Activated naive CD8-positive, alpha-beta T cell treated with anti-CD3 and anti-CD28 coated beads, Interleukin-2, amount 50 U/mL, for 24 hours (primary cell): Measurements from ENCODE around the gene FRYL.
"Not testable (repeated sequence)": the region's sequence is repeated elsewhere in the genome, so short reads cannot be mapped to it uniquely, and the experiment has no call there.

Experiments used
- ATAC-seq: fragments of 150-1000 bp; cut with Tn5 transposase; one replicate; pipeline ENCODE4 v1.10.0; 2021
- DNase-seq: peaks from one replicate; pipeline ENCODE4 v3.0.0; 2021
- H3K27ac Mint-ChIP-seq: one replicate; pipeline ENCODE4 v1.8.0; 2021; ENCODE audit warnings: mild to moderate bottlenecking, mixed read lengths
- H3K27me3 Mint-ChIP-seq: one replicate; pipeline ENCODE4 v1.8.0; 2021; ENCODE audit warnings: mixed read lengths
- H3K36me3 Mint-ChIP-seq: one replicate; pipeline ENCODE4 v1.8.0; 2021; ENCODE audit warnings: low read depth, mixed read lengths
- H3K4me1 Mint-ChIP-seq: one replicate; pipeline ENCODE4 v1.8.0; 2021; ENCODE audit warnings: mixed read lengths
- H3K4me3 Mint-ChIP-seq: one replicate; pipeline ENCODE4 v1.8.0; 2021; ENCODE audit warnings: mild to moderate bottlenecking, moderate library complexity, mixed read lengths
- H3K9me3 Mint-ChIP-seq: one replicate; pipeline ENCODE4 v1.8.0; 2021; ENCODE audit warnings: mixed read lengths

The FRYL gene

DNA sequence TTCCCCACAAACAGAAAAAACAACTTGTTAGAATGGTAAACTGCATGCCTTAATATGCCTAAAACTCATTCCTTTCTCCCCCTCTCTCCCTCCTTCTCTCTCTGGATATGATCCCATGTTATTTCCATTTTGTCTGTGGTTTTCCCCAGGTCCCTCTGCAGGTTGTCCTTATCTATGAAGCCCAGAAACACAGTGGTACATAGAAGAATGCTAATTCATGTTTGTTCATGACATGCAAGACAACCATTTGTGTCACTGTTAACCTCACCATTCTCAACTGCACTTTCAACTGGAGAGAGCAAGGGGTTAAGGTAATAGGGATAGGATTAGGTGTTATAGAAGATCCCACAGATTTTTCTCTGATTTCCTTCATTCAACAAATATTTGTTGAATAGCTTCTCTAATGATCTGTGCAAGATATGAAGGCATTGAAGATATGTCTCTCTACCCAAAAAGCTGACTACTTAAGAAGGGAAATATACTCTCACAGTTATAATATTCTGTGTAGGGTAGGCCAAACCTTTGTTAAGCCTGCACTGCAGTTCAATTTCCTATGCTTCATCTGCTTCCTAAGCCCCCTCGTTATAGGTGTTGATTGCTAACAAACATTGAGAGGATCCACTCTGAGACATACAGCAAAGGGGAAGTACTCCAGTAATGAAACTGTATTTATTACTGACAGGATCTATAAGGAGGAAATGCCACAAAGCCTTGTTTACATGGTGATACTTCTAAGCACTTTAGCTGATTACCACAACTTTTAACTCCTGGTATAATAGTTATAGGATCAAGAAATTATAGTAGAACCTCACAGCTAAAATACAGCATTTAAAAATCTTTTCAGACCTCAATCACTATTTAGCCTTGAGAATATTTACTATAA lies 96.1 kb downstream of the FRYL start:
- DNase-seq (no peak), ATAC-seq (no peak)
- H3K4me1 Mint-ChIP-seq, result peaks cover 46% of the 10 kb centered on the region
- H3K27me3 Mint-ChIP-seq, result no peaks in the 10 kb centered on the region
- H3K9me3 Mint-ChIP-seq, result no peaks in the 10 kb centered on the region
- no peak overlapping the region for H3K4me3 Mint-ChIP-seq
- H3K27ac Mint-ChIP-seq, result no peak overlapping the region
- peaks cover 18% of the 10 kb centered on the region for H3K36me3 Mint-ChIP-seq

DNA sequence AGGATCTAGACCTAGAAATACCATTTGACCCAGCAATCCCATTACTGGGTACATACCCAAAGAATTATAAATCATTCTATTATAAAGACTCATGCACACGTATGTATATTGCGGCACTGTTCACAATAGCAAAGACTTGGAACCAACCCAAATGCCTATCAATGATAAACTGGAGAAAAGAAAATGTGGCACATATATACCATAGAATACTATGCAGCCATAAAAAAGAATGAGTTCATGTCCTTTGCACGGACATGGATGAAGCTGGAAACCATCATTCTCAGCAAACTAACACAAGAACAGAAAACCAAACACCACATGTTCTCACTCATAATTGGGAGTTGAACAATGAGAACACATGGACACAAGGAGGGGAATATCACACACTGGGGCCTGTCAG lies 97.2 kb downstream of the FRYL start:
- H3K27ac Mint-ChIP-seq, ATAC-seq, H3K9me3 Mint-ChIP-seq, H3K27me3 Mint-ChIP-seq, DNase-seq, H3K4me3 Mint-ChIP-seq: not testable (repeated sequence)
- Mint-ChIP-seq H3K4me1 (peaks cover 39% of the 10 kb centered on the region), H3K36me3 (peaks cover 19% of the 10 kb centered on the region)

DNA sequence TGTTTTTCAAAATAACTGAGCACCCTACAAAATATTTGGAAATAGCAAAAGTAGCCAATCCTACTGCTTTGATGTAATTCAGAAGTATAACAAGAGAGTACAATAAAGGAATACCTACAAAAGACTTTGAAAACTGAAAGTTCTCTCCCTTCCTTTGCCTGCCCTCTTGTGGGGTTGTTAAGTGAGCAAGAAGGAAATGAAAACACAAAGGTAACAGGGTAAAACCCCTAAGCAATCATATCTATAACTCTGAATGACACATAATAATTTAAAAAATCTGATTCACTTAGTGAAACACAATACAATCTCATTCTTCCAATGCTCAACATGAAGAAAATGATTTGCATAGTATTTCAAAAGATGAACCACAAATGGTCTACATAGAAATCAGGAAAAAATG lies 98.2 kb downstream of the FRYL start:
- no peaks in the 10 kb centered on the region for H3K27me3 Mint-ChIP-seq
- no peak overlapping the region for H3K4me3 Mint-ChIP-seq
- H3K36me3 Mint-ChIP-seq, result peaks cover 22% of the 10 kb centered on the region
- ATAC-seq, result peak; percentile 97
- peaks cover 36% of the 10 kb centered on the region for H3K4me1 Mint-ChIP-seq
- DNase-seq, result no peak
- H3K27ac Mint-ChIP-seq, result peak overlapping the region; percentile 73
- H3K9me3 Mint-ChIP-seq, result no peaks in the 10 kb centered on the region

DNA sequence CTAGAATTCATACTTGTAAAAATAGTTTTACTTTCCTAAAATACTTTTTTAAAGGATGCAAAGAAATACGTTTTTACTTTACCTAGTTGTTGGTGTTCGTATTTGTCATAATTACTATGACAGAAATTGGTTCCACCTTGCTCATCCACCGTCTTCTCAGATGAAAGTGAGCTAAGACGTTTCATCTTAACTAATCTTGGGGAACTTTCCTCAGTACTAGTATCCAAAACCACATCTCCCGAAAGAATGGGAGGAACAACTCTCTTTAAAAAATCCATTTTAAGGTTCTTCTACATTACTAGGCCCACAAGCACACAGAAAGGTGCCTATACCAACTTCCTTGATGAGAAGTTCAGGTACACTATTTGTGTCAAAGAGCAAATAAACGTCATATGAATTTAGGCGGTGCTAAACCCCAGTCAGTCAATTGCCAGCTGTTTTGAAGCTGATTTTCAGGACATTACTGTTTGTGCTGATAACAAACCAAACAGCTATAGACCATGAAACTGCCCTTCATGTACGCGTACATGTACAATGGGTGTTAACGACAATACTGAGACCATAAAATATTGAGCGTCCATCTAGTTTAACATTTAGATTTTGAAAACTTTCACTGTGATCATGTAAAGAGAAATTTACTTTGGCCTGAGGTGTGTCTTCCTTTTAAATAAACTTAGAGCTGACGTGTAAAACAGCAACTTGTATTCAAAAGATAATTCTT lies 99.1 kb downstream of the FRYL start:
- no peak overlapping the region for H3K4me3 Mint-ChIP-seq
- H3K27me3 Mint-ChIP-seq, result no peaks in the 10 kb centered on the region
- peaks cover 24% of the 10 kb centered on the region for H3K36me3 Mint-ChIP-seq
- no peak for ATAC-seq
- H3K4me1 Mint-ChIP-seq, result peaks cover 35% of the 10 kb centered on the region
- H3K27ac Mint-ChIP-seq, result no peak overlapping the region
- peaks cover 2% of the 10 kb centered on the region for H3K9me3 Mint-ChIP-seq
- DNase-seq, result no peak

DNA sequence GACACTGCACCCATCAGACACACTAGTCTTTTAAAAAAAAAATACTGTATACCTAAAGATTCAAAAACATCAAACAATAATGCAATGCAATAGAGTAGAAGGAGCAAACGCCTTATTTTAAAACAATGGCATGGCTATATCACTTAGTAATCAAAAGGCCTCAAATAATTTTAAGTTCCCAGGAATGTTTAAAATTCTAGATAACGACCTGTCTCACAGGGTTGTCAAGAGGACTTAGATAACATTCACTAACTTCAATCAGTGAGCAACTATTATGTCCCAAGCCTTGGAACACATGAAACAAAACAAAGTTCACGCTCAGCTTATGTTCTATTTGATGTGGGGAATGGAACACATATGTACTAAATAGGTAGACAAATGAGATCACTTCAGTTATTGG lies 106.5 kb downstream of the FRYL start:
- peaks cover 15% of the 10 kb centered on the region for H3K36me3 Mint-ChIP-seq
- DNase-seq, result no peak
- H3K4me1 Mint-ChIP-seq, result peaks cover 16% of the 10 kb centered on the region
- no peak overlapping the region for H3K27ac Mint-ChIP-seq
- ATAC-seq, result no peak
- H3K9me3 Mint-ChIP-seq, result peaks cover 11% of the 10 kb centered on the region
- no peak overlapping the region for H3K4me3 Mint-ChIP-seq
- H3K27me3 Mint-ChIP-seq, result no peaks in the 10 kb centered on the region

DNA sequence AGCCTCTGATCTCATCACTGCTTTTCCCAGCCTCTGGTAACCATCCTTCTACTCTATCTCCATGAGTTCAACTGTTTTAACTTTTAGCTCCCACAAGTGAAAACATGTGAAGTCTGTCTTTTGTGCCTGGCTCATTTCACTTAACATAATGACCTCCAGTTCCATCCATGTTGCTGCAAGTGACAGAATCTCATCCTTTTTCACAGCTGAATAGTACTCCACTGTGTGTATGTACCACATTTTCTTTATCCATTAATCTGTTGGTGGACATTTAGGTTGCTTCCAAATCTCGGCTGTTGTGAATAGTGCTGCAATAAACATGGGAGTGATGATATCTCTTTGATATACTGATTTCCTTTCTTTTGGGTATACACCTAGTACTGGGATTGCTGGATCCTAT lies 109.5 kb downstream of the FRYL start:
- ATAC-seq (no peak), DNase-seq (no peak)
- no peak overlapping the region for H3K4me3 Mint-ChIP-seq
- H3K27ac Mint-ChIP-seq, result no peak overlapping the region
- no peaks in the 10 kb centered on the region for H3K27me3 Mint-ChIP-seq
- H3K9me3 Mint-ChIP-seq, result peaks cover 8% of the 10 kb centered on the region
- H3K36me3 Mint-ChIP-seq, result peaks cover 9% of the 10 kb centered on the region
- H3K4me1 Mint-ChIP-seq, result peaks cover 36% of the 10 kb centered on the region

DNA sequence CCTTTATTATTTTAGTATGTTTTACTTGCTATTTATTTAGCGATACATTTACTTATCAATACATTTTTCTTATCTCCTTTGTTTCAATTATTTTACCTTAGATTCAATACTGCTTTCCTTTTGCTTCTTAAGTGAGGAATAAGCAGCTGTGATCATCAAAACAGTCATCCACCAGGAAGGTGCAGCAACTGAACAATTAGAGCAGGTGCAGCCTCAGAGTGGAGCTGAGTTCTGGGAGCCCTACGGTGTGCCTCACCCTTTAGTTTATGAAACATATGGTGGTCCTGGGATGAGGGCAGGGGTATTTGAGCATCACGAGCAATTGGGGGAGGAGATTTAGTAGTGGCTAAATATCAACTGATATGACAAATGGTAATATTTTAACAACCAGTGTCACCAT lies 111.0 kb downstream of the FRYL start:
- Mint-ChIP-seq H3K9me3 (peaks cover 8% of the 10 kb centered on the region), H3K27ac (no peak overlapping the region), H3K4me1 (peaks cover 40% of the 10 kb centered on the region), H3K27me3 (no peaks in the 10 kb centered on the region), H3K4me3 (no peak overlapping the region), H3K36me3 (peaks cover 11% of the 10 kb centered on the region)
- DNase-seq (no peak), ATAC-seq (no peak)

DNA sequence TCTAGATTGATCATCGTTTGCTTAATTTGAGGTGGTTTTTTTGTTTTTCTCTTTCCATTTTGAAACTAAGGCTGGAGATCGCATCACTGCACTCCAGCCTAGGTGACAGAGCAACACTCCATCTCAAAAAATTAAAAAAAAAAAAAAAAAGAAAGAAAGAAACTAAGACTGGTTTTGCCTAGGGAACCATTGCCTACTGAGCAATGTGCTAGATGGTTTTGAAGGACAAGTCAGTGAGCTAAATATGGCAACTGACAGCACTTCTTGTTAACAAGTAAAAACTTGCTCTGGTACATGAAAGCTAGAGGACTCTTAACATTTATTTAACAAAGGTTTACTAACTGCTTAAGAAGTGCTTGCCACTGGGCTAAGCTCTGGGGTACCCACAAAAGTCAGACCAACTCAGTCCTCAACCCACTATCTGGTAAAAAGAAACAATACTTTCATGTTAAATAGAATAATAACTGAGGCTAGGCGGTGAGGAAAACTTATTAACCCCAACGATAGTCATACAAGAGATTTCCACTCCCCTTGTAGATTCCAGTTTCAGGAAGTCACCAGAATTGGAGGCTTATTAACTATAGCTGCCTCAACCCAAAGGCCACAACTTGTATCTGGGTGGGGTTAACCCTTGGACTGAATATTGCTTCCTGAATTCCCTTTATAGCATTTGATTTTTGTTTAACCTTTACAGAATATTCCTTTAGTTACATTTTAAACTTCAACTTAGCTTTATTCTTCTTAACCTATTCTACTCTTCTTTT lies 111.6 kb downstream of the FRYL start:
- H3K27me3 Mint-ChIP-seq, result no peaks in the 10 kb centered on the region
- H3K4me3 Mint-ChIP-seq, result no peak overlapping the region
- no peak for ATAC-seq
- no peak overlapping the region for H3K27ac Mint-ChIP-seq
- DNase-seq, result no peak
- H3K9me3 Mint-ChIP-seq, result peaks cover 8% of the 10 kb centered on the region
- peaks cover 40% of the 10 kb centered on the region for H3K4me1 Mint-ChIP-seq
- peaks cover 16% of the 10 kb centered on the region for H3K36me3 Mint-ChIP-seq

DNA sequence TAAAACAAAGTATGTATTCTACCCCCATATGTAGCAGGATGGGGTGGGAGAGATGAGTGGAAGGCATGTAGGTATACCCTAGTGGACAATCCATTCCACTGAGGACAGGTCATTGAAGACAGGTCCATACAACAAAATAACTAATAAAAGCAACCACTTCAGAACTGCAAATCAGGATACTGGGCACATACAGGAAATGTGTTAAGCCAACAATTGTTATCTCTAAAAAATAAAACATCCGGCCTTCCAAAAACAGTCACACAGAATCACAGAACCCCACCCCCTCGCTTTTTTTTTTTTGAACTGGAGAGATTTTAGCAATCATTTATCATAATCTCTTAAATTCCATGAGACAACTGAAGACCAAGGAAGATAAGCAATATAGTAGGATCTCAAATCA lies 112.9 kb downstream of the FRYL start:
- Mint-ChIP-seq H3K27me3 (no peaks in the 10 kb centered on the region), H3K36me3 (peaks cover 23% of the 10 kb centered on the region), H3K4me1 (peaks cover 38% of the 10 kb centered on the region), H3K9me3 (peaks cover 8% of the 10 kb centered on the region), H3K27ac (no peak overlapping the region), H3K4me3 (no peak overlapping the region)
- ATAC-seq (no peak), DNase-seq (no peak)

DNA sequence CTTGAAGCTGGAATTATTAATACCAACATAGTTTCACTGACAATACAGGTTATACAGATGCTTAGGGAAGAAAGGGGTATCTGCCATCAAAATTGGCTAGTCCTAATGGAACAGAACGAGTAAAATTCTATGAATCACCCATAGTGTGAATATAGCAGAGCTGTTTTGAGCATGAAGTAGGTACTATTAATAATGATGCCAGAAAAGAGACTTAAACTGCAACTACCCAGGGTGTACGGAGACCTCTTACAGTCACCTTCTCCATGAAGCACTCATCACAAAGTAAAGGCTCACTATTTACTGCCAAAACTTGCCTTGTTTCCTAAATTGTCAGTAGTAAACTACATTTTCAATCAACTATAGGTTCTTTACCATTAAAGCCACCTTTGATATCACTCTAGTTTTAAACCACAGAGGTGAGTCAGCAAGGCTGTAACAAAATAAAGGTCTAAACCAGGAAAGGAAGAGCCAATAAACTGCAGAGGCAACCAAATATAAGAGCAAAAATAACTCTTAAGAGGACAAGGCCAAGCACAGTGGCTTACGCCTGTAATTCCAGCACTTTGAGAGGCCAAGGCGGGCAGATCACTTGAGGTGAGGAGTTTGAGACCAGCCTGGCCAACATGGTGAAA lies 114.4 kb downstream of the FRYL start:
- peaks cover 39% of the 10 kb centered on the region for H3K4me1 Mint-ChIP-seq
- H3K4me3 Mint-ChIP-seq, result no peak overlapping the region
- ATAC-seq, result peak; percentile 79
- peaks cover 24% of the 10 kb centered on the region for H3K36me3 Mint-ChIP-seq
- DNase-seq, result no peak
- no peaks in the 10 kb centered on the region for H3K27me3 Mint-ChIP-seq
- peaks cover 8% of the 10 kb centered on the region for H3K9me3 Mint-ChIP-seq
- H3K27ac Mint-ChIP-seq, result peak overlapping the region; percentile 17

DNA sequence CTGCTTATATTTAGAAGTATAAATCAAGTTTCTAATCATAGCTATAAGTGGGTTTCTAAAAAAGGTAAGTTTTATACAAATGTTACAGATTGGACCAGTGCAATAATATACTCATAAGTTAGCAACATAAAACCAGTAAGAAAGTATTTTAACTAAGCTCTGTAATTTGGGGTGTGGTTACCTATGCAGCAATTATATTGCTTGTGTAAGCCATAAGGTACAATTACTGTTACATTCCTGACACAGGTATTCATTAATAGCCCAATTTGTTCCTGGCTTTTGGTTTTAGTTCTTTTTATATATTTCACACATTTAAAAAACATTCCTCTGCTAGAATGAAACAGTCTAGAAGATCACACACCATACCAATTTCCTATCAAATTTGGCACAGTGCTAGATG lies 115.1 kb downstream of the FRYL start:
- Mint-ChIP-seq H3K9me3 (peaks cover 5% of the 10 kb centered on the region), H3K36me3 (peaks cover 21% of the 10 kb centered on the region), H3K4me3 (no peak overlapping the region), H3K27me3 (no peaks in the 10 kb centered on the region), H3K27ac (no peak overlapping the region), H3K4me1 (peaks cover 39% of the 10 kb centered on the region)
- ATAC-seq (no peak), DNase-seq (no peak)

DNA sequence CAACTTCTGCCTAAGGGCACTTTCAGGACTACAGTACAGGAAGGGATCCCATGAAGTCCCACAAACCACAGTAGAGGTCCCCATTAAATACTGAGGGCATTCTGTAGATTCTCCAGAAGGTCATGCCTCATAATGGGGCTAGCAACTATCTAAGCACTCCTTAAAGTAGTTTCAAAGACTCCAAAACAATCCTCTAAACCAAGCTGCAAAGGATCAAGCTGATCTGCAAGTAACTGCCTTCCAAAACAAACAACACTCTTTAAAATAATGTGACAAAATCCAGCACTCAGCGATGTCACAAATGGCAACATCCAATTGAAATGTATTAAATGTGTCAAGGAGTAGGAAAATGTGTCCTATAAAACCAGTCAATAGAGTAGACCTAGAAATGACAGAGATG lies 118.7 kb downstream of the FRYL start:
- ATAC-seq (no peak), DNase-seq (no peak)
- Mint-ChIP-seq H3K9me3 (peaks cover 5% of the 10 kb centered on the region), H3K4me1 (peaks cover 19% of the 10 kb centered on the region), H3K4me3 (no peak overlapping the region), H3K36me3 (peaks cover 21% of the 10 kb centered on the region), H3K27ac (no peak overlapping the region), H3K27me3 (no peaks in the 10 kb centered on the region)

DNA sequence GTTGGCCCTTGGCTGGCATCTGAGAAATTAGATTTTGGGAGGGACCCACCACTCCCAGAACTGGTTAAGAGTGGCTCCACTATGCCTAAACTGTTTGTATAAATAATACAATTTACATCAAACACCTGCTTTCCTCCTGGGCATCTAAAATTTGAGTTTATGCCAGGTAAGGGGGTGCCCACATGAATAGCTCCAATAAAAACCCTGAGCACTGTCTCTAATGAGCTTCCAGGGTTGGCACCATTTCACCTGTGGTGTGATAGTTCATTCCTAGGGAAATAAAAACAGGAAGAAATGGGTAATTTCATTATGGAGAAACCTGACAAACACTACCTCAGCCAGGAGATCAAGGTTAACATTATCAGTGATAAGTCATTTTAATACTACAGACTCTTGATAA lies 119.7 kb downstream of the FRYL start:
- Mint-ChIP-seq H3K36me3 (peaks cover 21% of the 10 kb centered on the region), H3K27ac (no peak overlapping the region), H3K4me3 (no peak overlapping the region), H3K27me3 (no peaks in the 10 kb centered on the region), H3K4me1 (peaks cover 11% of the 10 kb centered on the region), H3K9me3 (peaks cover 5% of the 10 kb centered on the region)
- DNase-seq (no peak), ATAC-seq (no peak)

DNA sequence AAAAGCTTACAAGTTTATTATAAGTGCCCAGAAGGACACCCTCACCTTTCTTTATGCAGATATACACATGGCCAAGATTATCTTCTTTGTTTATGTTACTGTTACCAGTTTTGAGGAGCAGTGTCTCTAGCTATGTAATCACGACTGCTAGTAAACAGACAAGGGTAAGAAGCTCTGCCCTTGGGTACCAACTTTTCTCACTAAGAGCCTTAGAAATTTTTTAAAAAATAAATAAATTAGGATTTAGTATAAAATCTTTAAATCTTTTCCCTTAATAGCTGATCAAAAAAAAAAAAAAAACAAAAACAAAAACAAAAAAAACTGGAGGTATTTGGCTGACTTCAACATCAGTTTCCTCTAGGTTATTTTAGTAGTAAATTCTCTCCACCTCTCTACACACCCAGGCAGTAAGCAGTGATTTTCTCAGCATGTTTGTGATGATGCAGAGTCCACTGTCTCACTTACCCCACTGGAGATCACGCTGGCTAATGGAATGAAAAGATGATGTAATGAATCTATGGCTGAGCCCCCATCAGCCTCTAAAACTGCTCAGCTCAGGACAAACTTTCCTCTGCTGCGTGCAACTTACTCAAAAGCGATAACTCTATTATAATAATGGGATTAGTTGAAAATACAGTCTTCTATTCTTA lies 125.9 kb downstream of the FRYL start:
- H3K4me1 Mint-ChIP-seq, result peaks cover 46% of the 10 kb centered on the region
- ATAC-seq, result no peak
- H3K4me3 Mint-ChIP-seq, result no peak overlapping the region
- H3K27ac Mint-ChIP-seq, result peak overlapping the region; percentile 53
- no peaks in the 10 kb centered on the region for H3K27me3 Mint-ChIP-seq
- H3K36me3 Mint-ChIP-seq, result peaks cover 4% of the 10 kb centered on the region
- no peaks in the 10 kb centered on the region for H3K9me3 Mint-ChIP-seq
- no peak for DNase-seq
